Activated CD8-positive, alpha-beta memory T cell treated with anti-CD3 and anti-CD28 coated beads for 4 hours (primary cell): ENCODE data around the gene ARPC2.

Experiments
- DNase-seq, 2 donors: peaks; one replicate each; pipeline ENCODE4 v3.0.0-alpha.2; 2020; ENCODE audit warnings: low read depth in 2 of 2

The ARPC2 gene

DNA sequence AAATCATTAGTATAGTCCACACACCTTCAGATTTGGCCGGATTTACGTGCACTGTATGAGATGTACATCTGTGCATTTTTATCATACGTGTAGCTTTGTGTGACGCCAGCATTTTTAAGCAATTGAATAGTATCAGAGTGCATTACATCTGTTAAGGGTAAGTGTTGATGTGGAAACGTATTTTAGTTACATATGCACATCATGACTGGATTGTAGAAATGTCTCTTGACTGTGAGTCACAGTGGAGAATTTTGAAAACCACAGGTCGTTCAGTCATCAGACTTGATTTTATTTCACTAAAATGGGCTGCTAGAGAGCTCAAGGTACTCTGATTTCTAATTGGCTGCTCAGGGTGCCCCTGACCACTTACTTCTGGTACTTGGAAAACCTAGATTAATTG, 38.5 kb downstream of the ARPC2 start:
- DNase-seq: no peak

- no peak for DNase-seq
Observed at GRCh38 chr2:218256612-218257350, 39.8 kb downstream of the ARPC2 start.

- peak; percentile 30 to 54 for DNase-seq
Observed at GRCh38 chr2:218257390-218257981, 40.5 kb downstream of the ARPC2 start.

- no peak for DNase-seq
Observed at GRCh38 chr2:218259099-218259961, 42.3 kb downstream of the ARPC2 start.

GRCh38 chr2:218260166-218260565, 43.2 kb downstream of the ARPC2 start:
- no peak for DNase-seq

GRCh38 chr2:218260742-218261422, 43.9 kb downstream of the ARPC2 start, which contains the start of gene GPBAR1:
Gene GPBAR1, plus strand, starts transcription at chr2:218261015. Its CDS starts 1,710 bp downstream, at chr2:218262725.
- no peak for DNase-seq

DNA sequence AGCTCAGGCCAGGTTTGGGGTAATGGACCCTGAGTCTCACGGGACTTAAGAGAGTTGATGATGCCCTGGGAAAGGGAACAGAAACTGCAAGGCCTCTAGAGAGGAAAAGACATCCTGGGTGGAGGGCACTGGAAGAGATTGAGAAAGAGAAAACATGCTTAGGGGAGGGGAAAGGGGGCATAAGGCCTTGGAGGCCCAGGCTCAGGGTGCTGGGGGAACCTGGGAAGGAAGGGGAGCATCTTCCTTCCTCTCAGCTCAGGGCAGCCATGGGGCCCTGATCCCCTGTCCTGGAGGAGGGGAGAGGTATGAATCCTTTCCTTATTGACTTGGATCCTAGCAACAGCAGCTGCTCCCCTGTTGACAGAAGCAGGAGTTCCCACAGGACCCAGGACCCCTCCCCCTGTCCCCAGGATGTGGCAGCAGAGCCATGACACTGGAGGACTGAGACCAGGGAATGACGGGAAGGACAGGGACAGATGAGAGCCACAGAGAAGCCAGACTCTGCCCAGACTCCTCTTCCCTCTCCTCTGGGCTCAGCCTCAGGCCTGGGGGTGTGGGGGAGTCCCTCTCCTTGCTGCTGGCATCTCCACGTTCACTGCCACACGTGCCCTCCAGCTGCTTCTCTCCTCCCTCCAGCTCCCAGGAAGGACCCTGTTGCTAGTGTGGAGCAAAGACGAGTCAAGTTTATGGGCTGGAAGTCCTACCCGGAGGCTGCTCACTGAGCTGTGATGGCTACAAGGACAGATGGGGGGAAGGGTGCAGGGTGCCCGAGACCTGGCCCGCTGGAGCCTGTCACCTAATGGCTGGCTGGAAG, 44.6 kb downstream of the ARPC2 start:
- no peak for DNase-seq

GRCh38 chr2:218262237-218262600, 45.2 kb downstream of the ARPC2 start:
- no peak for DNase-seq

- no peak for DNase-seq
Observed at GRCh38 chr2:218262631-218263586, 45.9 kb downstream of the ARPC2 start.

GRCh38 chr2:218263817-218264641, 47.0 kb downstream of the ARPC2 start:
- DNase-seq: no peak

DNA sequence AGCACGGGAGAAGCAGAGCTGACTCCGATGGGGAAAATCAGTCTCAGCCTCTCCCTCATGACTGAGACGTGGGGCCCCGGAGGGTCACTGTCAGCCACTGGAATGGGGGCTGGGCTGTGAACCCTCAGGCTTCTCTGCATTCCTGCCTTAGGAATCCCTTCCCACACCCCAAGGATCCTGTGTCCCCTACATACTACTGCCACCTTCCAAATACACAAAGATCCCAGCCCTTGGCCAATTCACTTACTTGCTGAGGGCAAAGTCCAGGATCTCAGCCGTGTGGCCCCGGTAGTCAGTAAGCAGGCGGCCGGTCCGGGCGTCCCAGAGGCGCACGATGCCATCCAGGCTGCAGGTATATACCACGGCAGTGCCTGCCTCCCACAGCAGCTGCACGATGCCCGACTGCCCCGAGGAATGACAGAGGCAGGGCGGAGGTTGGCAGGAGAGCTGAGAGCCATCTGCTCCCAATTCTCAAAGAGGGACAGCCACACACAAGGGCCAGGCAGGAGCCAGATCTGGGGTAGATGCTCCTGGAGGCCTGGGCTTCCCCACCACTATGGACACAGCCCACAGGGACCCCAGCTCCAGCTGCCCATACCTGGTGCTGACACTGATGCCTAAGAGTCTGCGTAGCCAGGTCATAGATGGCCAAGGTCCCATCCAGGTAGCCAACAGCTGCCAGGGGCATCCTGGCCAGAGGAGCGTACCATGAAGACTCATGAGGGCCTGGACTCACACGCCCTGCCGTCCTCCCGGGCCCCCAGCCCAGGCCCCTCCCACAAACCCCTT, 48.0 kb downstream of the ARPC2 start:
- DNase-seq: no peak

DNA sequence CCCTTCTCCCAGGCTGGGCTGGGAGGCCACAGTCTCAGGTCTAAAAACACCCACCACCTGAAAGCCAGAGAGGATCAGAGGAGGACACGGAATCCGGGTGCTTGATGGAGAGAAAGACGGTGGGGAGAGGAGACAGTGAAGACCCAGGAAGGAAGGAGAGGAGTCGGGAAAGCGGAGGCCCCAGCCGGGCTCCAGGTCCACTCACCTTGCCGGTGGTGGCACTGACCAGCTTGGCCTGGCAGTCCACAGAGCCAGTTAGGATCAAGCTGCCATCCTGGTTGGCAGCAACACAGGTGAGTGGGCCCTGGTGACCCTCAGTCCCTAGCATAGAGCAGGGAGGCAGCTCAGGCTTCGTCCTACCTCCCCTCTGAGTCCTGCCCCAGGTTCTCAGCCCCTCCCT, 48.6 kb downstream of the ARPC2 start:
- no peak for DNase-seq

DNA sequence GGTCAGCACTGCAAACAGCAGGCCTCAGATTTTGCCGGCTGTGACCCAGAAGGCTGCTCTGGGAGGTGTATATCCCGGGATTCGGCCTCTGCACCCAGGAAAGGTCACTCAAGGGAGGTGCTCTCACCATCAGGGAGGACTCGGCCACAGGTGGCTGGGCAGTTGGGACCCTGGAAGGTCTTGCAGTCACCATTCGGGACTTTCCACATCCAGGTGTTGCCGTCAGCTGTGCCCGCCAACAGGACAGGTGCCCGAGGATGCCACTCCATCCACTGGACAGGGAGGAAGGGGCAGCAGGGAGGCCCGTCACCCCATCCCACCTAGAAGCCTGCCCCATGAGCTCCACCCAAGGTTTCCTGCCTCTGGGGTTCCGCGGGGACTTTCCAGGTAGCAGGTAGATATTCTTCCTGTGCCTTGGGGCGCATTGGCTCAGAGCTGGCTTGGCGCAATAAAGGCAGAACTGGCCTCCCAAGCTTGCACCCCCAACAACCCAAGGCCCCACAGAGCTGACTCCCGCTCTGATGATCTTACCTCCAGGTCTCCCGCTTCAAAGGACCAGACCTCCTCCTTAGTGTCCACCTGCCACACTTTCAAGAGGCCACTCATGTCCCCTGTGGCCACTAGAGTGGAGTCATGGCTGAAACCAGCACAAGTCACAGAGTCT, 49.5 kb downstream of the ARPC2 start:
- DNase-seq: no peak

- DNase-seq: no peak
Observed at GRCh38 chr2:218267259-218267658, 50.3 kb downstream of the ARPC2 start.

DNA sequence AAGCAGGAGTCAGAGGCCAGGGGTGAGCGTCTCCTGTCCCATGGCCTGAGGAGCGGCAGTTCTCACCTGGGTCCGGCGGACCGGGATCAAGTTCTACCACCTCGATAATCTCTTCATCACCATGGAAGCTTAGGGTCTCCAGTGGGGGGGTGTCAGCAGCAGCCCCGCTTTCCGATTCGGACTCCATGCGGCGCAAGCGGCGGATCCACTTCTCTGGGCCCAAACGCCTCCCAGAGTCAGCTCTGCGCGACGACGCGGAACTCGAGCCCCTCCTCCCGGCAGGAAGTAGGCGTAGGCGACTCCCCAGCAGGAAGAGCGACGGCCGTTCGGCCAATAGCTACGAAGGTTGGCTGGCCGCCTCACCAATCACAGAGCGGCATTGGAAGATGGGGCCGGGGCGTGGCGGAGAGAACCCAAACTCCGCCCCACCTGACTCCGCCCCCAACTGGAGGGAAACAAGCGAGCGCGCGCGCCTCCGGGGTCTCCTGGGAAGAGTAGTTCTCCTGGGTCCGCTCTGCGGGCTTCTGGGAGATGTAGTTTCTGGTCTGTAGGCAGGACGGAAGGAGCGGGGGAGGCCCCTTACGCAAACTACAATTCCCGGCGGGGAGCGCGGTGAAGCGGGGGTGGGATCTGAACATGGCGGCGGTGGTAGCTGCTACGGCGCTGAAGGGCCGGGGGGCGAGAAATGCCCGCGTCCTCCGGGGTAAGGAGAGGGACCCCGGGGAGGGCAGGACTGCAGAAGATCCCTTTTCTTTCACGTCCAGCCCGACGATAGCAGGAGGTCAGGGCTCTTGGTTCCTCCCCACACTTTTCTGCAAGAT, 53.1 kb downstream of the ARPC2 start, which contains the start of the genes AAMP and PNKD:
Gene AAMP (minus strand): TSS at position 238 of the 821 bp plus-strand sequence. CDS start 51 bp downstream, at position 187.
Gene PNKD (plus strand): TSS at position 620 of the 821 bp plus-strand sequence. CDS start 17 bp downstream, at position 637.
- DNase-seq: peak; percentile 100

- DNase-seq: no peak
Observed at GRCh38 chr2:218270721-218271486, 53.9 kb downstream of the ARPC2 start.
